H9 (cell line): ENCODE measurements around the gene CLNS1A. TPM values are rescaled to one million over a fixed set of nuclear protein-coding genes. Genes with fewer than 3 reads are reported as not detected.

Experiments used
- DNase-seq: peaks from one replicate; pipeline ENCODE4 v3.0.0-alpha.2; 2017
- H2AFZ ChIP-seq: one replicate; pipeline ENCODE4 v1.6.1; 2013; ENCODE audit warnings: mild to moderate bottlenecking, low read length, control low read depth, moderate library complexity
- H2AK5ac ChIP-seq: 2 replicates; pipeline ENCODE4 v1.6.1; 2013; ENCODE audit warnings: low read length, control low read depth, mixed read lengths; ENCODE audit not compliant: insufficient read length
- H2BK120ac ChIP-seq: one replicate; pipeline ENCODE4 v1.6.1; 2013; ENCODE audit warnings: low read depth, mild to moderate bottlenecking, low read length, control low read depth, inconsistent platforms; ENCODE audit not compliant: poor library complexity, severe bottlenecking
- H2BK12ac ChIP-seq: 2 replicates; pipeline ENCODE4 v1.6.1; 2013; ENCODE audit warnings: low read length, control low read depth, mixed read lengths, low read depth; ENCODE audit not compliant: insufficient read length
- H2BK15ac ChIP-seq: 2 replicates; pipeline ENCODE4 v1.6.1; 2013; ENCODE audit warnings: low read depth, low read length, control low read depth
- H2BK20ac ChIP-seq: one replicate; pipeline ENCODE4 v1.6.1; 2013; ENCODE audit warnings: low read depth, mild to moderate bottlenecking, low read length, control low read depth, inconsistent platforms; ENCODE audit not compliant: poor library complexity, severe bottlenecking
- H2BK5ac ChIP-seq: 2 replicates; pipeline ENCODE4 v1.6.1; 2013; ENCODE audit warnings: low read length, control low read depth, mixed read lengths; ENCODE audit not compliant: insufficient read length
- H3K14ac ChIP-seq: 2 replicates; pipeline ENCODE4 v1.6.1; 2013; ENCODE audit warnings: low read length, control low read depth; ENCODE audit not compliant: insufficient read depth
- H3K18ac ChIP-seq: 2 replicates; pipeline ENCODE4 v1.6.1; 2013; ENCODE audit warnings: low read depth, mild to moderate bottlenecking, mixed read lengths, low read length, control low read depth; ENCODE audit not compliant: insufficient read length
- H3K23ac ChIP-seq: 2 replicates; pipeline ENCODE4 v1.6.1; 2013; ENCODE audit warnings: low read length, control low read depth, mixed read lengths, low read depth; ENCODE audit not compliant: insufficient read length
- H3K23me2 ChIP-seq: 2 replicates; pipeline ENCODE4 v1.6.1; 2013; ENCODE audit warnings: low read depth, mild to moderate bottlenecking, mixed read lengths, low read length, control low read depth; ENCODE audit not compliant: insufficient read length, poor library complexity, severe bottlenecking
- H3K27ac ChIP-seq: 2 replicates; pipeline ENCODE4 v1.5.1; 2013; ENCODE audit warnings: low read length, control low read depth, mixed read lengths, low read depth; ENCODE audit not compliant: insufficient read length
- H3K27me3 ChIP-seq: 2 replicates; pipeline ENCODE4 v1.6.1; 2013; ENCODE audit warnings: low read length, control low read depth, inconsistent platforms; ENCODE audit not compliant: insufficient read depth
- H3K4ac ChIP-seq: 2 replicates; pipeline ENCODE4 v1.6.1; 2013; ENCODE audit warnings: low read depth, mild to moderate bottlenecking, control low read depth, inconsistent platforms, low read length, moderate library complexity
- H3K4me1 ChIP-seq: 2 replicates; pipeline ENCODE4 v1.6.1; 2013; ENCODE audit warnings: low read length, control low read depth, inconsistent platforms; ENCODE audit not compliant: insufficient read depth
- H3K4me2 ChIP-seq: 2 replicates; pipeline ENCODE4 v1.6.1; 2013; ENCODE audit warnings: low read length, control low read depth, mixed read lengths; ENCODE audit not compliant: insufficient read length, insufficient read depth
- H3K56ac ChIP-seq: 2 replicates; pipeline ENCODE4 v1.6.1; 2013; ENCODE audit warnings: low read depth, mild to moderate bottlenecking, mixed read lengths, low read length, control low read depth; ENCODE audit not compliant: insufficient read length
- H3K79me1 ChIP-seq: 2 replicates; pipeline ENCODE4 v1.6.1; 2013; ENCODE audit warnings: low read depth, mild to moderate bottlenecking, moderate library complexity, low read length, control low read depth, inconsistent platforms; ENCODE audit not compliant: insufficient read depth, poor library complexity, severe bottlenecking
- H3K79me2 ChIP-seq: 2 replicates; pipeline ENCODE4 v1.6.1; 2013; ENCODE audit warnings: low read length, control low read depth, inconsistent platforms; ENCODE audit not compliant: insufficient read depth
- H3K9ac ChIP-seq: 2 replicates; pipeline ENCODE4 v1.6.1; 2013; ENCODE audit warnings: low read length, control low read depth, mixed read lengths; ENCODE audit not compliant: insufficient read length; ENCODE audit errors: extremely low read depth
- H3K9me3 ChIP-seq: one replicate; pipeline ENCODE4 v1.6.1; 2013; ENCODE audit warnings: low read depth, low read length, inconsistent platforms; ENCODE audit not compliant: control insufficient read depth
- H3T11ph ChIP-seq: one replicate; pipeline ENCODE4 v1.6.1; 2013; ENCODE audit warnings: mild to moderate bottlenecking, low read length, control low read depth, inconsistent platforms
- H4K20me1 ChIP-seq: one replicate; pipeline ENCODE4 v1.6.1; 2013; ENCODE audit not compliant: control insufficient read depth, insufficient read length, insufficient read depth
- H4K5ac ChIP-seq: 2 replicates; pipeline ENCODE4 v1.6.1; 2013; ENCODE audit warnings: low read depth, mild to moderate bottlenecking, mixed read lengths, low read length, control low read depth; ENCODE audit not compliant: insufficient read length
- H4K8ac ChIP-seq: replicated peaks from 2 replicates; pipeline ENCODE4 v1.6.1; 2013; ENCODE audit warnings: low read length, control low read depth, mixed read lengths, low read depth; ENCODE audit not compliant: insufficient read length
- H4K91ac ChIP-seq: 2 replicates; pipeline ENCODE4 v1.6.1; 2013; ENCODE audit warnings: low read depth, mild to moderate bottlenecking, moderate library complexity, mixed read lengths, low read length, control low read depth; ENCODE audit not compliant: insufficient read length
- H3K27ac Mint-ChIP-seq, 3 experiments: 2 replicates in 2 of 3; 3 replicates in 1 of 3; pipeline ENCODE4 v1.8.0; 2020 to 2021; ENCODE audit warnings: mixed read lengths in 3 of 3, mild to moderate bottlenecking in 1 of 3, moderate library complexity in 1 of 3
- H3K27me3 Mint-ChIP-seq: 2 replicates; pipeline ENCODE4 v1.8.0; 2021; ENCODE audit warnings: low read depth, mild to moderate bottlenecking, moderate library complexity, mixed read lengths
- H3K36me3 Mint-ChIP-seq, 3 experiments: 2 replicates in 2 of 3; 3 replicates in 1 of 3; pipeline ENCODE4 v1.8.0; 2020 to 2021; ENCODE audit warnings: low read depth in 3 of 3, mixed read lengths in 3 of 3; ENCODE audit not compliant: insufficient read depth in 1 of 3
- H3K4me1 Mint-ChIP-seq, 2 experiments: 2 replicates each; pipeline ENCODE4 v1.8.0; 2020; ENCODE audit warnings: mixed read lengths in 2 of 2
- H3K4me3 Mint-ChIP-seq, 2 experiments: 2 replicates in 1 of 2; 3 replicates in 1 of 2; pipeline ENCODE4 v1.8.0; 2020 to 2021; ENCODE audit warnings: mild to moderate bottlenecking in 2 of 2, mixed read lengths in 2 of 2, moderate library complexity in 1 of 2
- H3K9me3 Mint-ChIP-seq, 2 experiments: 2 replicates in 1 of 2; 3 replicates in 1 of 2; pipeline ENCODE4 v1.8.0; 2020; ENCODE audit warnings: mild to moderate bottlenecking in 2 of 2, mixed read lengths in 2 of 2, moderate library complexity in 1 of 2
- WGBS: extraction: QIAGEN DNeasy Blood & Tissue Kit; methylation state at CpG from one replicate; pipeline ENCODE4 v1.1.7; 2013; ENCODE audit warnings: missing lambda C conversion rate, low lambda C conversion rate, mixed read lengths; ENCODE audit not compliant: insufficient read length; ENCODE audit errors: extremely low coverage; 5-methylcytosine and 5-hydroxymethylcytosine counted together
- total RNA-seq: library from RNA; stranded (reverse); gene quantifications from 2 replicates; pipeline ENCODE4 v1.2.1, GENCODE V29; 2021
- TF ChIP-seq, protein P1 (sequence below): fragments of 200-600 bp; sonication (generic); conservative IDR thresholded peaks from 3 replicates; pipeline ENCODE4 v1.8.0; 2021; ENCODE audit warnings: antibody characterized with exemption, mild to moderate bottlenecking

The CLNS1A gene
- total RNA-seq, 1 experiment from 2014 or later, result 165 TPM

DNA sequence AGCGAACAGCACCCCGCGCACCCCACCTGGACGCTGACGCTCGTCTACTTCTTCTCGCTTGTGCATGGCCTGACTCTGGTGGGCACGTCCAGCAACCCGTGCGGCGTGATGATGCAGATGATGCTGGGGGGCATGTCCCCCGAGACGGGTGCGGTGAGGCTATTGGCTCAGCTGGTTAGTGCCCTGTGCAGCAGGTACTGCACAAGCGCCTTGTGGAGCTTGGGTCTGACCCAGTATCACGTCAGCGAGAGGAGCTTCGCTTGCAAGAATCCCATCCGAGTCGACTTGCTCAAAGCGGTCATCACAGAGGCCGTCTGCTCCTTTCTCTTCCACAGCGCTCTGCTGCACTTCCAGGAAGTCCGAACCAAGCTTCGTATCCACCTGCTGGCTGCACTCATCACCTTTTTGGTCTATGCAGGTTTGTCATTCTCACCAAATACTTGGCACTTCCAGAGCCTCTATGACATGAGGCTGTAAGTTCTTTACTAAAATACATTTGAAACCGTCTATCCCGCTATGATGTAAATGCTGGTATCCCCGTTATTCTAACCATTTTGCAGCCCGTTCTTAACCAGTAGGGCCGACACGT lies 47.3 kb downstream of the CLNS1A start:
- peaks cover 28% of the 10 kb centered on the region for H3K27me3 Mint-ChIP-seq

More for the DNA sequence above, 47.3 kb downstream of the CLNS1A start:
- WGBS, result no CpG with 5 or more reads among the region's 31 CpGs
- Mint-ChIP-seq H3K36me3 (peaks cover under 1 to 1% (median 1%) of the 10 kb centered on the region in 3 experiments; a peak in 4 of 7 replicates), H3K9me3 (peaks cover 0 to 9% of the 10 kb centered on the region in 2 experiments; a peak in 4 of 5 replicates), H3K27ac (peak overlapping the region in 1 of 3 experiments; percentile 75; a peak in 2 of 7 replicates), H3K4me3 (peak overlapping the region; percentile 82 to 93), H3K4me1 (peaks cover 10 to 15% of the 10 kb centered on the region in 2 experiments)
- Histone ChIP-seq H4K20me1 (no peaks in the 10 kb centered on the region), H3K4ac (no peak overlapping the region), H3K79me2 (no peaks in the 10 kb centered on the region), H3K27ac (no peak overlapping the region), H2BK5ac (no peak overlapping the region), H3K4me2 (peak overlapping the region; percentile 66), H3K27me3 (no peaks in the 10 kb centered on the region; the same call in 1 of the 2 replicates), H4K5ac (no peak overlapping the region), H2AK5ac (no peak overlapping the region), H3K14ac (no peak overlapping the region), H4K91ac (no peak overlapping the region), H3K23ac (no peak overlapping the region), H3K23me2 (peaks cover 7% of the 10 kb centered on the region), H3K9ac (no peak overlapping the region), H2BK120ac (no peak overlapping the region), H2BK15ac (no peak overlapping the region), H2BK20ac (no peak overlapping the region), H3K18ac (no peak overlapping the region), H3K4me1 (no peaks in the 10 kb centered on the region), H3K56ac (no peak overlapping the region), H3T11ph (no peak overlapping the region), H2AFZ (no peak overlapping the region), H4K8ac (no peak overlapping the region), H2BK12ac (no peak overlapping the region), H3K9me3 (no peaks in the 10 kb centered on the region), H3K79me1 (no peaks in the 10 kb centered on the region)
- TF ChIP-seq, protein P1, sequence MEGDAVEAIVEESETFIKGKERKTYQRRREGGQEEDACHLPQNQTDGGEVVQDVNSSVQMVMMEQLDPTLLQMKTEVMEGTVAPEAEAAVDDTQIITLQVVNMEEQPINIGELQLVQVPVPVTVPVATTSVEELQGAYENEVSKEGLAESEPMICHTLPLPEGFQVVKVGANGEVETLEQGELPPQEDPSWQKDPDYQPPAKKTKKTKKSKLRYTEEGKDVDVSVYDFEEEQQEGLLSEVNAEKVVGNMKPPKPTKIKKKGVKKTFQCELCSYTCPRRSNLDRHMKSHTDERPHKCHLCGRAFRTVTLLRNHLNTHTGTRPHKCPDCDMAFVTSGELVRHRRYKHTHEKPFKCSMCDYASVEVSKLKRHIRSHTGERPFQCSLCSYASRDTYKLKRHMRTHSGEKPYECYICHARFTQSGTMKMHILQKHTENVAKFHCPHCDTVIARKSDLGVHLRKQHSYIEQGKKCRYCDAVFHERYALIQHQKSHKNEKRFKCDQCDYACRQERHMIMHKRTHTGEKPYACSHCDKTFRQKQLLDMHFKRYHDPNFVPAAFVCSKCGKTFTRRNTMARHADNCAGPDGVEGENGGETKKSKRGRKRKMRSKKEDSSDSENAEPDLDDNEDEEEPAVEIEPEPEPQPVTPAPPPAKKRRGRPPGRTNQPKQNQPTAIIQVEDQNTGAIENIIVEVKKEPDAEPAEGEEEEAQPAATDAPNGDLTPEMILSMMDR, result peak; percentile 43; the same call in 2 of the 3 replicates
- peak; percentile 62 for DNase-seq
